Effector CD4-positive, alpha-beta T cell (primary cell): Measurements from ENCODE around the gene RASSF8.

Source experiments
- DNase-seq: peaks from one replicate; pipeline ENCODE4 v3.0.0-alpha.2; 2020

Gene RASSF8

GRCh38 chr12:26128168-26128567, 169.7 kb downstream of the RASSF8 start:
- DNase-seq: no peak
